ENCODE results near the gene CLBA1.
"Not testable (repeated sequence)": the region's sequence is repeated elsewhere in the genome, so short reads cannot be mapped to it uniquely, and the experiment has no call there.

The CLBA1 gene

DNA sequence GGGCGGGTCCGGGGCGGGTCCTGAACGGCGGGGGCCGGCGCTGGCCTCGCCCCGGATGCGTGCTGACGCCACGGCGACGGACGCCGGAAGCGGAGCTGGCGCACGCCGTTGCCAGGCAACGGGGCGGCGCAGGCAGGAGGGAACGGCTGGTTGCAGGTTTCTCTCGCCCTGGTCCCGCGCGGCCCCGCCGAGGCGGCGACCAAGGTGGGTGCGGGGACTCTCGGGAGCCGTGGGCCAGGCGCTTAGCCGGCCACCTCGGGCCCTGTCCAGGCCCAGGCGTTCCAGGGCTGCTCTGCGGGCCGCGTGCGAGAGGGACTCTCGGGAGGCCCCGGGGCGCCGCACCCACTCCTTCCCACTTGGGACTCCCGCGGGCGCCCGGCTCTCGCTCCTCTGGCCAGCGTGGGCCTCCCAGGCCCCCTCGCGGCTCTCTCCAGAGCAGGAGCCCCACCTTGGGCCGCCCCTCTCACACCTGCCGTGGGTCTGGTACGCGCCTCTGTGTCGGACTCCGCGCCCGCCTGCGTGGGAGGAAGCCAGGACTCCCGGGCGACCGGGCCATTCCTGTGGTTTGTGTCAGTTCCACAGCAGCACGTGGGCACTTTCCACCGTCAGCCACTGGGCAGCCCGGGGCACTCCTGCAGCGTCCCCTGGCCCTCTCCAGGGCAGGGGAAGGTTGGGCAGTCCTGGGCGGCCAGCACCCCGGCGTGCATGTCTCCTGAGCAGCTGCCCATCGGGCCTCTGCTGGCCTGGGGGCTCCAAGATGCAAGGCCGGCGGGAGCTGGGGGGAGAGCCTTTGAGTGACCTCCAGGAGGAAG, at the start of gene CLBA1:
Gene CLBA1, plus strand, starts transcription at position 114 of the 812 bp plus-strand sequence. Its CDS starts 644 bp downstream, at position 758.
- DNase-seq = peak; percentile 89

DNA sequence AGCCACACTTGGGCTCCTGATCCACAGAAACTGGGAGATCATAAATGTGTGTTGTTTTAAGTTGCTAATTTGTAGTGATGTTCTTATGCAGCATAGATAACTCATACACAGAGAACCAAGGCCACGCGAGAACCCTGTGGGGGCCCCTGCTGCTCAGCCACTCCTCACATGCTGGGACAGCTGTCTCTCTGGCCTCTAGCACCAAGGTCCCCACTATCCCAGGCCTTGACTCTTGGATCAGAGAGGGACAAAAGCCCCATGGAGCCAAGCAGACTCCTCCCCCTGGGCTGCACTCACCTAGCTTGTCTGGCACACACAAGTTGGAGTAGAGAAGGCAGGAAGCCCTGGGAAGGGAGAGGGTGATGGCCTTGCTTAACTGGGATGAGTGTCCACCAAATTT, 49.6 kb upstream of the CLBA1 start:
- DNase-seq = no peak

DNA sequence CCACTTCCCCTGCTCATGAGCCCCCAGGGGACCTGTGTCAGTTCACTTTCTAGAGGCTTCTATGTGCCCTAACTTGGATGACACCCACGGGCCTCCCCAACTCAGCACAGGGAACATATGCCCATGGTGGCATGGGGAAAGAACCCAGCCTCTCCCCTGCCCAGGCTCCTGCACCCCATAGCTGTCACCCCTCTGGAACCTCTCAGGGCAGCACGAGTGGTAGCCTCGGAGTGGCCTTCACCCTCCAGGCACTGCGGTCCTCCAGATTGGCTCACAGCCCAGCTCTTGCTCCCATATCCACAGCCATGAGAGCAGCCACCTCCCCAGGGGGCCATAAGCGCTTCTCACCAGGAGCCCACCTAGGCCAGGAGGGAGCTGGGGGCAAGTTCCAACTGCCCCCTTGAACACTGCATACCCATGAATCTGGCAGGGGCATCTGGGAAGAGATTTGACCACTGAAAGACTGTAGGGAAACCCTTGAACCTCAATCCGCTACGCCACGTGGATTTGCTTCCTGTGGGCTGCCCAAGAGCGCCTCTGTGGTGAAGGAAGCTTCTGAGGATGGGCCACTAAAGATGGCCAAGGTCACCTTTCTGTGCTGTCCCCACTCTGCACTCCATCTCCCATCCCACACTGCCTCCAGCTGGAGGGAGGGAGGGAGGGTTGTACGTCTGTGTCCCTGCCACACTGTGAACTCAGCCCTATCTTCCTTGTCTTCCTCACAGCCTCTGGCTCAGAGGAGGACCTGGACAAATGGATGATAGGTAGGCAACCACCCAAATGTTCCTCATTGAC, 49.0 kb upstream of the CLBA1 start:
- no peak for DNase-seq

DNA sequence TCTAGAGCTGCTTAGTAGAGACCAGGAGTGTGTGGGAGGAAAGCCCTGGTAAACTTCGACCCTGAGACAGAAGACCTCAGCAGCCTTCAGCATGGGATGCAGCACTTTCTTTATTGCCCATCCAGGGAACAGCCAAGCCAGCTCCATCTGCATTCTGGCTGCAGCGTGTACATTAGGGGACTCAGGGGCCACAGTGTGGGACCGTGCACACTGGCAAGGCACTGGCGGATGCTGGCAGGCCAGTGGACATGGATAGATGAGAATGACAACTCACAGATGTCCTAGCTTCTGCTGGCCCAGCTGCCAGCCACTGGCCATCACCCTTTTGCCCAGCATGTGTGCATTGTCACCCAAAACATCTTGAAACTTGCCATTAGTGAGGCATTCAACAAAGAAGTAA, 48.4 kb upstream of the CLBA1 start:
- no peak for DNase-seq

DNA sequence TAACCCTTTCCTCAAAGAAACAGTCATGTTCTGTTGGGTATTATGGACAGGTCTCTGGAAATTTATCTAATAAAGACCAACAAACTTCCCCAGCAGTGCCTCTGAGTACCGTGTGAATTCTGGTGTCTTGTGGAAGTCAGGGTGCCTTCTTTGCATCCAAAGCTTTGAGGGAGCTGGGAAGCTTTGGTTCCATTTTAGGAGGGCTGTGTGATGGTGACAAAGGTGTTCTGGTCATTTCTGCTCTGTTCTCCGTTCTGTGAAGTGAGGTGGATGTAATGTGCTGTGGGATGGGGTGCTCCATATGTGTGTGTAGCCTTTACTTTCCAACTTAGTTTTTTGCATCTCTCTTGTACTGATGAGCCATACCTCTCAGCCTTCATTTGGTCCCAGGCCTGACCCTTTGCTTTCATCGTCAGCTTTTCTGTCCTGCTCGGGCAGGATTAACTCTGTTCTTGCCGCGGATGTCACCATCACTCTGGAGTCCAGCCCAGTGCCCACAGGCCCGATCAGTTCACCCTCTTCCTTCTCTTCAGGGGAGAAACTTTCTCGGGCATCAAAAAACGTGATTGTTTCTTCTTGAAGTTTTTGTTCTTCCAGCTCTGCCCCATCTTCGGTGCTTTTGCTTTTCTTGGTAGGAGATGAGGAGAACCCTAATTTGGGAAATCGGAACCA, 47.8 kb upstream of the CLBA1 start:
- DNase-seq = no peak

DNA sequence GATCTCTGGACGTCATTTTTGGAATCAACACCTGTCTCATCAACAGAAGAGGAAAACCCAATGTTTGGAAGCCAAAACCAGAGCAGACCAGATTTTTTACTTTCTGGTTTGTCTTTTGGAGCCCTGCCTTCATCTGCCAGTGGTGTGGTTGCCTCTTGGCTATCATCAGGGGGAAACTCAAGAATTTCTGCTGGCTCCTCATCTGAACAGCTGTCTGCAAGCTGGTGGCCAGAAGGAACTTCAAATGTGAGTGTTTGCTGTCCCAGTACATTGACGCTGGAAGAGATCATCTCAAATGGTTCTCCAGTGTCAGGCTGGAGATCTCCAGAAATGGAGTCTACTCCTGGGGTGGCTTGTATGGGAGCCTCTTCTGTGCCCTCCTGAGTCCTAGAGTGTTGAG, 47.2 kb upstream of the CLBA1 start:
- no peak for DNase-seq

DNA sequence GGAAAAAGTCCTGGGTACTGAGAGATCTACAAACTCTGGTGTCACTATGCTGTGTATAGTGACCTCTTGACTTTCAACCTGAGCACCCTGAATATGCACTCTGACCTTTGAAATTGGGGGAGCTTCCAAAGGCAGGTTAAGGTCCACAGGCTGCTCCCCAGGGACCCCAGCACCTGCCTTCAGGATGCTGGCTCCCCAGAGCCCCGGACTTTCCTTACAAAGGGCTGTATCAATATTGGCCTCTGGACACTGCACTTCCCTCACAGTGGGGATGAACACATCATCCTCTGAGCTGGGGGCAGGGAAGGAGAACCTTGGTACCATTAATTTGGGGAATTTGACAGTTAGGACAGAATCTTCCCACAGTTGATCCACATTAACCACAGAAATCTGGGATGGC, 46.6 kb upstream of the CLBA1 start:
- no peak for DNase-seq

DNA sequence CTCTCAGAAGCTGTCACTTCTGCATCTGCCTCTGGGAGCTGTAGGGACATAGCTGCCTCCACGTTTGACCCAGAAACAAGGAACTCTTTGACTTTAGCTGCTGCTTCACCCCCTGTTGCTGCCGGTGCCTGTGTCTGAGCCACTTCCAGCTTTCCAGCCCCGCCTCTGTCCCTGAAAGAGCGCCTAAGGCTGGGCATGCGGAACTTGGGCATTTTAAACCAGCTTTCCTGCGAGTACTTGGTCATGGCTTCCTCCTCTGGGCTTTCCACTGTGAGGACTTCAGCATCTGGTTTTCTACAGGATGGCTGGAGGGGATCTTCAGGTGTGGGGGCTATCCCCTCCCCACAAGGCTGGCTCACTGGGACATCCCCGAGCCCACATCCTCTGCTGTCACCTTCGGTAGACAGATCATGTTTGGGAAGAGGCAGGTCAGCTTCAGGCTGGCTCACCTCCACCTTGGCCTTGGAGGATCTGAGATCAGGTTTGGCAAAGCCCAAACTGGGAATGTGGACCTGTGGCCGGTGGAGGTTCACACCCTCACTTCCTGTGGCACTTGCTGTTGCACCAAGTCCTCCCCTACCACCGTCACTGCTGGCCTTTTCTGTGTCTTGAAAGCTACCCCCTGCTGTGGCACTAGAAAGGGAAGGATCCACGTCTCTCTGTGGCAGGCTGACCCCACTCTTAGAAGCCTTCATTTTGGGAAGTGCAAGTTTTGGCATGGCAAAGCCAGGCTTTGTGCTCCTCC, 45.8 kb upstream of the CLBA1 start:
- DNase-seq = no peak

DNA sequence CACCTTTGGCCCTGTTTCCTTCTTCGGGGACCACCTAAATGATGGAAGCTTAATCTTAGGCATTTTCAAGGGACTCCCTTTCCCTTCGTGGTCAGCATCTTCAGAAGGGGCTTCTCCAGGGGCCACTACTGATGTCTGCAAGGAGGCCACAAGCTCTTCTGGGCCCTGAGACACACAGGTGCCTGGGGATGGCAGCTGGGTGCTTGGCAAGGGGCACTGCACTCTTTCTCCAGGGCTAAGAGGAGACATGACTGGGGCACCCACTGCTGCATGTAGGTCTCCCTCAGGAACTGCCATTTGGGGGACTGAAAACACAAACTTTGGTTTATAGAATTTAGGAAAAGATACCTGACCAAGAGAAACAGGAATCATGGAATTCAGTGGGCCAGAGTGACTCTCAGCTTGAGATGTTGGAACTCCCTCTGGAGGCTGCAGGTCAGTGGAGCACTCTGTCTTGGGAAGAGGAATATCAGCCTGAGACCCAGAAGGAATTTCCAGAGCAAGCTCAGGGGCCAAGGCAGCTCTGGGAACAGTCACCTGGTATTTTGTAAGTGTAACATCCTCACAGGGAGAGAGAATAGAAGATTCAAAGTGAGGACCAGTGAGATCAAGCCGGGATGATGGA, 45.0 kb upstream of the CLBA1 start:
- no peak for DNase-seq

DNA sequence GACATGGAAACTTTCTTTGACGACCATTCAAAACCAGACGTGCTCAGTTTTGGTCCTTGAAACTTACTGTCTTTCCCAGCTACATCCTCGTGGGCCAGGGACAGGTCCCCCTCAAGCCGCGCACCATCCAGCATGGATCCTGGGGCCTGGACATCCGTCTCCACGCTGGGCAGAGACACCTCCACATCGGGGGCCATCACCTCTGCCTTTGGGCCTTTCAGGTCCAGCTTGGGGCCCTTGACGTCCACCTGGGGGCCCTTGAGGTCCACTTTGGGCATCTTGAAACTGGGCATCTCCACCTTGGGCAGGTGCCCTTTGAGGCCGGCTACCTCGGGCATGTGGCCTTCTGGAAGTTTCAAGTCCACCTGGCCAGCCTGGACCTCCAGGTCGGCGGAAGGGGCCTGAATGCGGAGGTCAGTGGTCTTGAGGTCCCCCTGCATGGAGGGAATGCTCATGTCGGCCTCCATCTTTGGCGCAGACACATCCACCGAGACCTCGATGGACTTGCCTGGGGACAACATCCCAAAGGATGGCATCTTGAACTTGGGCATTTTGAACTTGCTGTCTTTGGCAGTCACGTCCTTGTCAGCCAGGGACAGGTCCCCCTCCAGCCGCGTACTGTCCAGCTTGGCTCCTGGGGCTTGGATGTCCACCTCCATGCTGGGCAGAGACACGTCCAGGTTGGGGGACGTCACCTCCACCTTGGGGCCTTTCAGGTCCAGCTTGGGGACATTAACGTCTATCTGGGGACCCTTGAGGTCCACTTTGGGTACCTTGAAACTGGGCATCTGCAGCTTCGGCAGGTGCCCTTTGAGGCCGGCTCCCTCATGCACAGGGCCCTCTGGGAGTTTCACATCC, 43.9 kb upstream of the CLBA1 start:
- no peak for DNase-seq

DNA sequence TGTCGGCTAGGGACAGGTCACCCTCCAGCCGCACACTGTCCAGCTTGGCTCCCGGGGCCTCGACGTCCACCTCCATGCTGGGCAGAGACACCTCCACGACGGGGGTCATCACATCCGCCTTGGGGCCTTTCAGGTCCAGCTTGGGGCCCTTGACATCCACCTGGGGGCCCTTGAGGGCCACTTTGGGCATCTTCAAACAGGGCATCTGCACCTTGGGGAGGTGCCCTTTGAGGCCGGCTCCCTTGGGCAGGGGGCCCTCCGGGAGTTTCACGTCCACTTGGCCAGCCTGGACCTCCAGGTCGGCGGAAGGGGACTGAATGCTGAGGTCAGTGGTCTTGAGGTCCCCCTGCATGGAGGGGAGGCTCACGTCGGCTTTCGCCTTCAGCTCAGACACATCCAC, 43.0 kb upstream of the CLBA1 start:
- DNase-seq = no peak

DNA sequence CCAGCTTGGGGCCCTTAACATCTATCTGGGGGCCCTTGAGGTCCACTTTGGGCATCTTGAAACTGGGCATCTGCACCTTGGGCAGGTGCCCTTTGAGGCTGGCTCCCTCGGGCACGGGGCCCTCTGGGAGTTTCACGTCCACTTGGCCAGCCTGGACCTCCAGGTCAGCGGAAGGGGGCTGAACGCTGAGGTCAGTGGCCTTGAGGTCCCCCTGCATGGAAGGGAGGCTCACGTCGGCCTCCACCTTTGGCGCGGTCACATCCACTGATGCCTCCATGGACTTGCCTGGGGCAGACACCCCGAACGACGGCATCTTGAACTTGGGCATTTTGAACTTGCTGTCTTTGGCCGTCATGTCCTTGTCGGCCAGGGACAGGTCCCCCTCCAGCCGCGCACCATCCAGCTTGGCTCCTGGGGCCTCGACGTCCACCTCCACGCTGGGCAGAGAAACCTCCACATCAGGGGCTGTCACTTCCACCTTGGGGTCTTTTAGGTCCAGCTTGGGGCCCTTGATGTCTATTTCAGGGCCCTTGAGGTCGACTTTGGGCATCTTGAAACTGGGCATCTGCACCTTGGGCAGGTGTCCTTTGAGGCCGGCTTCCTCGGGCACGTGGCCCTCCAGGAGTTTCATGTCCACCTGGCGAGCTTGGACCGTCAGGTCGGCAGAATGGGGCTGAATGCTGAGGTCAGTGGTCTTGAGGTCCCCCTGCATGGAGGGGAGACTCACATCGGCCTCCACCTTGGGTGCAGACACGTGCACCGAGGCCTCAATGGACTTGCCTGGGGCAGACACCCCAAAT, 42.2 kb upstream of the CLBA1 start:
- DNase-seq = not testable (repeated sequence)

DNA sequence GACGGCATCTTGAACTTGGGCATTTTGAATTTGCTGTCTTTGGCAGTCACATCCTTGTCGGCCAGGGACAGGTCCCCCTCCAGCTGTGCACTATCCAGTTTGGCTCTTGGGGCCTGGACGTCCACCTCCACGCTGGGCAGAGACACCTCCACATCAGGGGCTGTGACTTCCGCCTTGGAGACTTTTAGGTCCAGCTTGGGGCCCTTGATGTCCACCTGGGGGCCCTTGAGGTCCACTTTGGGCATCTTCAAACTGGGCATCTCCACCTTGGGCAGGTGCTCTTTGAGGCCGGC, 41.6 kb upstream of the CLBA1 start:
- DNase-seq = not testable (repeated sequence)

DNA sequence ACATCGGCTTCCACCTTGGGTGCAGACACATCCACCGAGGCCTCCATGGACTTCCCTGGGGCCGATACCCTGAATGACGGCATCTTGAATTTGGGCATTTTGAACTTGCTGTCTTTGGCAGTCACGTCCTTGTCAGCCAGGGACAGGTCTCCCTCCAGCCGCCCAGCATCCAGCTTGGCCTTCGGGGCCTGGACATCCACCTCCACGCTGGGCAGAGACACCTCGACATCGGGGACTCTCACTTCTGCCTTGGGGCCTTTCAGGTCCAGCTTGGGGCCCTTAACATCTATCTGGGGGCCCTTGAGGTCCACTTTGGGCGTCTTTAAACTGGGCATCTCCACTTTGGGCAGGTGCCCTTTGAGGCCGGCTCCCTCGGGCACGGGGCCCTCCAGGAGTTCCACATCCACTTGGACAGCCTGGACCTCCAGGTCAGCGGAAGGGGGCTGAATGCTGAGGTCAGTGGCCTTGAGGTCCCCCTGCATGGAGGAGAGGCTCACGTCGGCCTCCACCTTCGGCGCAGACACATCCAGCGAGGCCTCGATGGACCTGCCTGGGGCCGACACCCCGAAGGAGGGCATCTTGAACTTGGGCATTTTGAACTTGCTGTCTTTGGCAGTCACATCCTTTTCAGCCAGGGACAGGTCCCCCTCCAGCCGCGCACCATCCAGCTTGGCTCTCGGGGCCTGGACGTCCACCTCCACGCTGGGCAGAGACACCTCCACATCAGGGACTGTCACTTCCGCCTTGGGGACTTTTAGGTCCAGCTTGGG, 41.0 kb upstream of the CLBA1 start:
- not testable (repeated sequence) for DNase-seq

DNA sequence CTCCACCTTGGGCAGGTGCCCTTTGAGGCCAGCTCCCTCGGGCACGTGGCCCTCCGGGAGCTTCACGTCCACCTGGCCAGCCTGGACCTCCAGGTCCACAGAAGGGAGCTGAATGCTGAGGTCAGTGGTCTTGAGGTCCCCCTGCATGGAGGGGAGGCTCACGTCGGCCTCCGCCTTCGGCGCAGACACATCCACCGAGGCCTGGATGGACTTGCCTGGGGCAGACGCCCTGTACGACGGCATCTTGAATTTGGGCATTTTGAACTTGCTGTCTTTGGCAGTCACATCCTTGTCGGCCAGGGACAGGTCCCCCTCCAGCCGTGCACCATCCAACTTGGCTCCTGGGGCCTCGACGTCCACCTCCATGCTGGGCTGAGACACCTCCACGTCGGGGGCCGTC, 40.3 kb upstream of the CLBA1 start:
- not testable (repeated sequence) for DNase-seq

DNA sequence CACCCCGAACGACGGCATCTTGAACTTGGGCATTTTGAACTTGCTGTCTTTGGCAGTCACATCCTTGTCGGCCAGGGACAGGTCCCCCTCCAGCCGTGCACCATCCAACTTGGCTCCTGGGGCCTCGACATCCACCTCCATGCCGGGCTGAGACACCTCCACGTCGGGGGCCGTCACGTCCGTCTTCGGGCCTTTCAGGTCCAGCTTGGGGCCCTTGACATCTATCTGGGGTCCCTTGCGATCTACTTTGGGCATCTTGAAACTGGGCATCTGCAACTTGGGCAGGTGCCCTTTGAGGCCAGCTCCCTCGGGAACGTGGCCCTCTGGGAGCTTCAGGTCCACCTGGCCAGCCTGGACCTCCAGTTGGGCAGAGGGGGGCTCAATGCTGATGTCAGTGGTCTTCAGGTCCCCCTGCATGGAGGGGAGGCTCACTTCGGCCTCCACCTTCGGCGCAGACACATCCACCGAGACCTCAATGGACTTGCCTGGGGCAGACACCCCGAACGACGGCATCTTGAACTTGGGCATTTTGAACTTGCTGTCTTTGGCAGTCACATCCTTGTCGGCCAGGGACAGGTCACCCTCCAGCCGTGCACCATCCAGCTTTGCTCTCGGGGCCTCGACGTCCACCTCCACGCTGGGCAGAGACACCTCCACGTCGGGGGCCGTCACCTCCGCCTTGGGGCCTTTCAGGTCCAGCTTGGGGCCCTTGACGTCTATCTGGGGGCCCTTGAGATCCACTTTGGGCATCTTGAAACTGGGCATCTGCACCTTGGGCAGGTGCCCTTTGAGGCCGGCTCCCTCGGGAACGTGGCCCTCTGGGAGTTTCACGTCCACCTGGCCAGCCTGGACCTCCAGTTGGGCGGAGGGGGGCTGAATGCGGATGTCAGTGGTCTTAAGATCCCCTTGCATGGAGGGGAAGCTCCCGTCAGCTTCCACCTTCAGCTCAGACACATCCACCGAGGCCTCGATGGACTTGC, 39.3 kb upstream of the CLBA1 start:
- not testable (repeated sequence) for DNase-seq

DNA sequence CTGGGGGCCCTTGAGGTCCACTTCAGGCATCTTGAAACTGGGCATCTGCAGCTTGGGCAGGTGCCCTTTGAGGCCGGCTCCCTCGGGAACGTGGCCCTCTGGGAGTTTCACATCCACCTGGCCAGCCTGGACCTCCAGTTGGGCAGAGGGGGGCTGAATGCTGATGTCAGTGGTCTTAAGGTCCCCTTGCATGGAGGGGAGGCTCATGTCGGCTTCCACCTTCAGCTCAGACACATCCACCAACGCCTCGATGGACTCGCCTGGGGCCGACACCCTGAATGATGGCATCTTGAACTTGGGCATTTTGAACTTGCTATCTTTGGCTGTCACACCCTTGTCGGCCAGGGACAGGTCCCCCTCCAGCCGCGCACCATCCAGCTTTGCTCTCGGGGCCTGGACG, 38.4 kb upstream of the CLBA1 start:
- DNase-seq = not testable (repeated sequence)

DNA sequence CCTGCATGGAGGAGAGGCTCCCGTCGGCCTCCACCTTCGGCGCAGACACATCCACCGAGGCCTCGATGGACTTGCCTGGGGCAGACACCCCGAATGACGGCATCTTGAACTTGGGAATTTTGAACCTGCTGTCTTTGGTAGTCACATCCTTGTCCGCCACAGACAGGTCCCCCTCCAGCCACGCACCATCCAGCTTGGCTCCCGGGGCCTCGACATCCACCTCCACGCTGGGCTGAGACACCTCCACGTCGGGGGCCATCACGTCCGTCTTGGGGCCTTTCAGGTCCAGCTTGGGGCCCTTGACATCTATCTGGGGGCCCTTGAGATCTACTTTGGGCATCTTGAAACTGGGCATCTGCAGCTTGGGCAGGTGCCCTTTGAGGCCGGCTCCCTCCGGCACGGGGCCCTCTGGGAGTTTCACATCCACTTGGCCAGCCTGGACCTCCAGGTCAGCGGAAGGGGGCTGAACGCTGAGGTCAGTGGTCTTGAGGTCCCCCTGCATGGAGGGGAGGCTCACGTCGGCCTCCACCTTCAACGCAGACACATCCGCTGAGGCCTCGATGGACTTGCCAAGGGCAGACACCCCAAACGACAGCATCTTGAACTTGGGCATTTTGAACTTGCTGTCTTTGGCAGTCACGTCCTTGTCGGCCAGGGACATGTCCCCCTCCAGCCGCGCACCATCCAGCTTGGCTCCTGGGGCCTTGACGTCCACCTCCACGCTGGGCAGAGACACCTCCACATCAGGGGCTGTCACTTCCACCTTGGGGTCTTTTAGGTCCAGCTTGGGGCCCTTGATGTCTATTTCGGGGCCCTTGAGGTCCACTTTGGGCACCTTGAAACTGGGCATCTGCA, 37.5 kb upstream of the CLBA1 start:
- not testable (repeated sequence) for DNase-seq

Data from fibroblast of skin of right quadriceps (primary cell).